HL-60 (cell line): ENCODE results near the gene PRELP.

ENCODE experiments used
- DNase-seq, 2 experiments: peaks; one replicate each; pipeline ENCODE4 v3.0.0-alpha.2; 2010 to 2020; ENCODE audit warnings: low read depth in 1 of 2, low spot score in 1 of 2
- H3K27ac ChIP-seq: fragments of 250-450 bp; sonication (Bioruptor Pico); replicated peaks from 2 replicates; pipeline ENCODE4 v1.5.1; 2020; ENCODE audit warnings: mild to moderate bottlenecking, moderate library complexity
- H3K27me3 ChIP-seq: fragments of 250-450 bp; sonication (Bioruptor Pico); 2 replicates; pipeline ENCODE4 v1.5.1; 2021; ENCODE audit warnings: mild to moderate bottlenecking, moderate library complexity; ENCODE audit not compliant: insufficient read depth, poor library complexity, severe bottlenecking
- H3K4me3 ChIP-seq: replicated peaks from 2 replicates; pipeline ENCODE4 v1.5.1; 2011; ENCODE audit warnings: mild to moderate bottlenecking, control low read depth, low read length; ENCODE audit not compliant: insufficient read depth
- CTCF ChIP-seq: IDR thresholded peaks from one replicate; pipeline ENCODE4 v1.5.1; 2011; ENCODE audit warnings: low read length, control low read depth, inconsistent platforms; ENCODE audit not compliant: insufficient read depth
- GABPA ChIP-seq: IDR thresholded peaks from 2 replicates; pipeline ENCODE4 v1.6.1; 2012; ENCODE audit warnings: low read depth
- POLR2AphosphoS5 ChIP-seq: IDR thresholded peaks from 2 replicates; pipeline ENCODE4 v1.6.1; 2012; ENCODE audit warnings: low read depth
- REST ChIP-seq: IDR thresholded peaks from 2 replicates; pipeline ENCODE4 v1.6.1; 2012; ENCODE audit warnings: low read depth; ENCODE audit not compliant: insufficient replicate concordance
- SPI1 ChIP-seq: IDR thresholded peaks from 2 replicates; pipeline ENCODE4 v1.6.1; 2012; ENCODE audit warnings: low read depth, mild to moderate bottlenecking, borderline replicate concordance

The PRELP gene

GRCh38 chr1:203508463-203509073 lies 33.0 kb downstream of the PRELP start:
- H3K27me3 ChIP-seq = no peaks in the 10 kb centered on the region
- H3K4me3 ChIP-seq = no peak overlapping the region
- TF ChIP-seq POLR2AphosphoS5 = no peak
- TF ChIP-seq GABPA = no peak
- no peak for TF ChIP-seq CTCF
- TF ChIP-seq SPI1 = no peak
- no peak for TF ChIP-seq REST
- DNase-seq = no peak
- H3K27ac ChIP-seq = no peak overlapping the region

- Histone ChIP-seq H3K27me3 (no peaks in the 10 kb centered on the region), H3K27ac (no peak overlapping the region), H3K4me3 (no peak overlapping the region)
- DNase-seq = no peak
- TF ChIP-seq POLR2AphosphoS5 (no peak), REST (no peak), SPI1 (no peak), CTCF (no peak), GABPA (no peak)
Measured at GRCh38 chr1:203509135-203509534, 33.5 kb downstream of the PRELP start.

GRCh38 chr1:203511513-203511912 lies 35.9 kb downstream of the PRELP start:
- no peak for TF ChIP-seq SPI1
- TF ChIP-seq REST = no peak
- no peak for TF ChIP-seq CTCF
- TF ChIP-seq GABPA = no peak
- no peak for TF ChIP-seq POLR2AphosphoS5
- Histone ChIP-seq H3K27ac (no peak overlapping the region), H3K27me3 (no peaks in the 10 kb centered on the region), H3K4me3 (no peak overlapping the region)
- no peak for DNase-seq
